HL-60 (cell line): ENCODE data around the gene ACKR2.

Source experiments
- CTCF ChIP-seq: IDR thresholded peaks from one replicate; pipeline ENCODE4 v1.5.1; 2011; ENCODE audit warnings: low read length, control low read depth, inconsistent platforms; ENCODE audit not compliant: insufficient read depth
- POLR2AphosphoS5 ChIP-seq: IDR thresholded peaks from 2 replicates; pipeline ENCODE4 v1.6.1; 2012; ENCODE audit warnings: low read depth
- REST ChIP-seq: IDR thresholded peaks from 2 replicates; pipeline ENCODE4 v1.6.1; 2012; ENCODE audit warnings: low read depth; ENCODE audit not compliant: insufficient replicate concordance
- SPI1 ChIP-seq: IDR thresholded peaks from 2 replicates; pipeline ENCODE4 v1.6.1; 2012; ENCODE audit warnings: low read depth, mild to moderate bottlenecking, borderline replicate concordance

- TF ChIP-seq CTCF (no peak), REST (no peak), POLR2AphosphoS5 (no peak), SPI1 (no peak)
Measured at GRCh38 chr3:42847731-42848130, 38.5 kb downstream of the ACKR2 start.
